C1 segment of cervical spinal cord (tissue), 14 donors: ENCODE results near the gene FANCC.

Experiments used
- DNase-seq, 14 donors: peaks; one replicate each; lab custom pipeline; 2025; lab: John Stamatoyannopoulos, UW

FANCC gene

DNA sequence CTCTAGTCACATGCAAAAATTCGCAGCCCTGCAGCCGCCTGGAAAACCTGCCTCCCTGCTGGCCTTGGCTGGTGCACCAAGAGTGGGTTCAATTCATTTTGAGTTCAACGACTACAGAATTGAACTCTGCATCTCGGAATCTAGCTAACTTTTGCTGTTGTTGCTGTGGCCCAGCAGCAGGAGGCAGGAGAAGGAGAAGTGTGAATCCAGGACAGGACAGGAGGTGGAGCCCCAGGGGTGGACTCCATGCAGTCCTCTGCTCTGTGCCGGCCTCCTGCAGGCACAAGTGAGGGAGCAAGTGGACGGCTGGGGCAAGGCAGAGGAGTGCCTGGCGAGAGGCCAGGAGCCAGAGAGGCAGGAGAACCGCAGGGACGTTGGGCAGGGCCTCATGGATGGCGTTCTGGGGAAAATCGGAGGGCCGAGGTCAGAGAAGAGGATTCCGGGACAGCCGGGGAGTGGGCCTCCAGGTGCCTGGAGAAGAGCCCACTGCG is 214.2 kb downstream of the FANCC start:
- DNase-seq, result no peak

GRCh38 chr9:95102572-95102971 is 214.9 kb downstream of the FANCC start:
- DNase-seq, result no peak

GRCh38 chr9:95102001-95102433 is 215.5 kb downstream of the FANCC start:
- peak in 10 of 14 donors; percentile 19 to 82 (median 62) for DNase-seq

DNA sequence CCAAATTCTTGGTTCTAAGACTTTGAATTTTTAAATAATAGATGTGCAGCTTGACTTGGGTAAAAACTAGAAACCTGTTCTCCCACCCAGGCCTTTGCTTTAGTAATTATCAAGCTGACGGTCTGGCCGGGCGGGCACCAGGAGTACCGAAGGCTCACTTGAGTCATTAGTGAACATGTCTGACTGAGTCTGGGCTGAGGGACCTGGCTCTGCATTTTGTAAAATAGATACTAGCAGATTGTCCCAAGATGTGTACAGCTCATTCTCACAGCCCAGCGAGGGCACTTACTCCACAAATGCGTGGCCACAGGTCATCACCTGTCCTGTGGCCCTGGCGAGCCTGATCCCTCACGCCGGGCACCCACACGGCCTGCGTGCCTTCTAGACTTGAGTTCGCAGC is 216.2 kb downstream of the FANCC start:
- DNase-seq, result no peak

DNA sequence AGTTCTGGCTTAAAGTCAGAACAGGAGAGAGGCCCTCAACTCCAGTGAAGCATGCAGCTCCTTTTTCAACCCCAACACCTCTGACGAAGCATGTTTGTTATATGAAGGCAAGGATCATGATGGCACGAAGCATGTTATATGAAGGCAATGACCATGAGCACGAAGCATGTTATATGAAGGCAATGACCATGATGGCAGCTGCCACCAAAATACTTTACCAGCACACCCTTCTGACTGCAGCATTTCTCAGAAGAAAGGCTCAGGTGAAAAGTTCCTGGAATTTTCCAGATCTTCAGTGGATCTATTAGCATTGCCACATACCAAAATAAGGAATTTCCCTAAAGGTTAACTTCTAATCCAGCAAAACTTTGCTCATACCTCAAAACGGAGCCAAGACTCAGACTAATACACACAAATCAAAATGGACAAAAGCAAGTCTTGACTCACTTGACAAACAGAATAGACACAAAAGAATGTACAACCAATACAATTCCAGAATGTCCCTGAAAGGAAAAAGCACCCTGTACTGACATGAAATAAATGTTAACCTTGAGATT is 217.4 kb downstream of the FANCC start:
- no peak for DNase-seq

- DNase-seq, result no peak
These were observed 218.0 kb downstream of the FANCC start for GRCh38 chr9:95099321-95100070.

GRCh38 chr9:95098391-95098921 is 219.1 kb downstream of the FANCC start:
- DNase-seq, result no peak

DNA sequence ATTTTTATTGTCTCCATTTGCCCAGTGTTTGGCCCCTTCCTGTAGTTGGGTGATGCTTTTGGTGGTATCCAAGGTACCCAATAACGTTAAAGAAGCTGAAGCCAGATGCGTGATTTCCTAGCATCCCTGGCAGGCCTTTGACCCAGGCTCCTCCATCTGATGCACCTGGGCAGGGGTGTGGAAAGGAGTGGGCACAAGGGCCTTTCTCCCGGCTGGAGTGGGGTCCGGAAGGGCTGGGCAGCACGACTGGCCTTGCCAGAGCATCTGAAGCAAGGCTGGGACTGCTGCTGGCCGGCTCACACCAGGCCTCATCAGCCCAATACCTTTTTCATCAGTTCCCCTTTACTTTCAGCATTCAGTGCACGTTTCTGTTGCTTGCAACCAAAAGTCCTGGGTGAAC is 220.2 kb downstream of the FANCC start:
- DNase-seq, result no peak

- DNase-seq, result no peak
These were observed 220.7 kb downstream of the FANCC start for GRCh38 chr9:95096807-95097206.

DNA sequence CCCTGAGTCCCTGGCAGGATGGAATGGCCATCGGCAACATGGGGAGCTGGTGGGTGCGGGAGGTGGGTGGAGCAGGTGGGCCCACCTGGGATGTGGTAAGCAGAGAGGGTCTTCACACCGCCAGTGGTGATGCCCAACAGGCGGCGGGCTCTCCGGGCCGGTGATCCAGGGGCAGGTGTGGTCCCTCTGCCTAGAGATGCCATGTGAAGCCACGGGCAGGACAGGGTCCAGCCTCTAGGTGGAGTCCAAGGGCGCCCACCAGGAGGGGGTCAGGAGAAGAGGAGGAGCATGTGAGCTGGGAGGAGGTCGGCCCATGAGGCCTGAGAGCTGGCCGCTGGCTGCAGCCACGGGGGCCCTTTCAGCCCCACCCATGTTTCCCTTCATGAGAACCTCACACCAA is 221.1 kb downstream of the FANCC start:
- DNase-seq, result no peak

GRCh38 chr9:95095641-95096355 is 221.7 kb downstream of the FANCC start:
- no peak for DNase-seq

DNA sequence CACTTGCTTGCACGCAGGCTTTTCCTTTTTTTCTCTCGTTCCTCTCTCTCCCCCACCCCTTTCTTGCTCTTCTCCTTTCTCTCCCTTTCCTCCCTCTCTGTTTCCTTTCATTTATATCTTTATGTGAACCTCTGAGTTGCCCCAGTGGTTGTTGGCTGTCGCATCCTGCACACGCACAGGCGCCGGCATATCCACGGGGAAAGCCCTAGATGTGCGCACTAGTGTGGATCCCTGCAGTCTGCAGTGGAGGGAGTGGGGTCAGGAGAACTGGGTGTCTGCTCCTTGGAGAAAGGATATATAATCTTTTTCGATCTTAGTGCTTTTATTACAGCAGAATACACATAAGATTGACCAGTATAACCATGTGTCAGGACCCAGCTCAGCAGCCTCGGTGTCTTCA is 223.5 kb downstream of the FANCC start:
- no peak for DNase-seq

DNA sequence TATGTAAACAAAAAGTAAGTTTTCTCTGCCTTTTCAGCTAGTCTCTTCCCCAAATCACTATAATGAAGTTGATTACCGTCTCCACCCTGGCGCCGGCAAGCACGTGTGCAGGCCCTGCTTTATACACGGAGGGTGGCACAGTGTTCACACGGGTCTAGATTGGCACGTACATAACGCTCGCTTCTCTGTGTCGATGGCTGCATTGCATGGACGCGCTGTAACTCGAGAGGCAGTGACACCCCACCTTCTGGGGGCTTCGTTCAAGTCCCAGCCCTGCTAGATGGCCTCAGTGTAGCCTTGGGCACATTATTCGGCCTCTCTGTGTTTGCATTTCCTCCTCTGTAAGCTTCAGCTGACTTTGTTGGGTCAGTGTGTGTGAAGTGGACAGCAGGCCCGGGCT is 223.9 kb downstream of the FANCC start:
- no peak for DNase-seq

- peak in 1 of 14 donors; percentile 53 for DNase-seq
These were observed 225.0 kb downstream of the FANCC start for GRCh38 chr9:95092262-95093072.

- DNase-seq, result no peak
These were observed 225.8 kb downstream of the FANCC start for GRCh38 chr9:95091601-95092261.

DNA sequence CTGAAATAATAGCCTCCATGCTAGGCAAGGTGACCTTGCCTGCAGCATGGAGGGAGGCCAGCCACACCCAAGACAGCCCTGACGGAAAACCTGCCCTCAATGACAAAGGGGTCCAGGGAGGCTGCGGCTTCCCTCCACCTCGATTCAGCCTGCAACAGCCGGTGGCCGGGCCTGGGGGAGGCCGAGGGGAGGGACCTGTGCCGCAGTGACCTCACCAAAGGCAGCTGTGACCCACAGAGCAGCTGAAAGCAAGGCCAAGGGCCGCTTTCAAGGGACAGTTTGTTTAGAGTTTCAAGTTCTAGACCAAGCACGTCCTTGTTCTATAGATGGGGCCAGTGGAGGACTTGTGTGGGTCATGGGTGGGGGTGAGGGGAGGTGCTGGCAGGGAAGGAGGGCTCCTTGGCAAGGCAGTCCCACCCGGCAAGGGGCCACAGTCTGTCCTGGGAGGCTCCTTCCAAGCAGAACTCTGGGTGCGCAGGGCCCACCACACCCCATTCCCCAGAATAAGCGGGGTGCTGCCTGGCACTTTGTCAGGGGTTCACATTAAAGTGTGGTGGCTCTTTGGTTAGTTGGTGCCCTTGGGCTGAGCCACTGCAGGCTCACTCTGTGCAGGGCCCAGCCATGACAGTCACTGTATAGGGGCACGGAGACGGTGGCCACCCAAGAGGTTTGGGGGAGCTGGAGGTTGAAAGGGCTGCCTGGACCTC is 226.5 kb downstream of the FANCC start:
- DNase-seq, result peak in 1 of 14 donors; percentile 33

GRCh38 chr9:95090023-95090791 is 227.3 kb downstream of the FANCC start:
- peak in 3 of 14 donors; percentile 55 to 77 (median 63) for DNase-seq

DNA sequence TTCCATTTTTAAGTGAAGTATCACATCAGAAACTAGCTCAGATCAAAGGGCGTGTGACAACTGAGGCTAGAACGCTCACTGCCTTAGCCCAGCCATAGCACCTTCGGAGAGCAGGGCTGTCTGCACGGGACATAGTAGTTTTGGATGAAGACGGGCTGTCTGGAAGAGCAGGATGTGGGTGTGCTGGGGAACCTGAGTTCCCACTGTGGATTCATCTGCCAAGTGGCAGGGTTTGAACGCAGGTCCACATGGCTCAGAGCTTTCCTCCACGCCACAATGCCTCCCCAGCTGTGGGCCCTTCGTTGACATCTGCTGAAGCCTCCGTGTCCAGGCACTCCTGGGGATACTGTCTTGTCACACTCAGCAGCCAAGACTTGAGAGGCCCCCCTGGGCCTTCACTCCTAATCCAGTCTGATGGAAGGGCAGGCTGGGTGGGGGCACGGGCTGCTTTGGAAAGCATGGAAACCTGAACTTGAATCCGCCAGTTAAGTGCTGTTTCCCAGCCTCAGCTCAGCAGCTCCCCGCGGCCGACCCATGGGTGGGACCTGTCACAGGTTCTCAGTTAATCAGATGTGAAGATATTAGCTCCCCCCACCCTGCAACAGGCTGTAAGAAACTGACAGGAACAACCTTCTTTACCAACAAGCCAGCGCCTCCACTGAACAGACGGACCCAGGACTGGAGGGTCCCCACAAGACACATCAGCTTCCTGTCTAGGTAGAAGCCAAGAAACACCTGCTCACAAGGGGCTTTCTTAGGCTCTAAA is 228.1 kb downstream of the FANCC start:
- DNase-seq, result no peak
